Measurements from ENCODE around the gene NFAT5.

DNA sequence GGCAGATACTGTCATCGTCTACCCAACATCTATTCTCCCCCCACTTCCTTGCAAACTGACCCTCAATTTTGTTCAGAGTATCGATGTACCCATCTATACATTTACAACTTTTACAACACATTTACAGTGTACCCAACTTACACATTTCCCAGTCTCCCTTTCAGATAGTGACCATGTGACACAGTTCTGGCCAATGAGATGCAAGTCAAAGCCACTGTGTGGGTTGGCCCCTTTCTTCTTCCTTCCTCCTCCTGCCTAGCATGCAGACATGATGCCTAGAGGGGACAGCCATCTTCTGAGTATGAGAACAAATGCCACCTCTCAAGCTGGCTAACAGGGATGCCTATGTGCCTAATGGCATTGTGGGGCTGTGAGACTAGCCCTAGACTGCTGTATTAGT is 11.3 kb upstream of the NFAT5 start:
- TF ChIP-seq, protein P1, sequence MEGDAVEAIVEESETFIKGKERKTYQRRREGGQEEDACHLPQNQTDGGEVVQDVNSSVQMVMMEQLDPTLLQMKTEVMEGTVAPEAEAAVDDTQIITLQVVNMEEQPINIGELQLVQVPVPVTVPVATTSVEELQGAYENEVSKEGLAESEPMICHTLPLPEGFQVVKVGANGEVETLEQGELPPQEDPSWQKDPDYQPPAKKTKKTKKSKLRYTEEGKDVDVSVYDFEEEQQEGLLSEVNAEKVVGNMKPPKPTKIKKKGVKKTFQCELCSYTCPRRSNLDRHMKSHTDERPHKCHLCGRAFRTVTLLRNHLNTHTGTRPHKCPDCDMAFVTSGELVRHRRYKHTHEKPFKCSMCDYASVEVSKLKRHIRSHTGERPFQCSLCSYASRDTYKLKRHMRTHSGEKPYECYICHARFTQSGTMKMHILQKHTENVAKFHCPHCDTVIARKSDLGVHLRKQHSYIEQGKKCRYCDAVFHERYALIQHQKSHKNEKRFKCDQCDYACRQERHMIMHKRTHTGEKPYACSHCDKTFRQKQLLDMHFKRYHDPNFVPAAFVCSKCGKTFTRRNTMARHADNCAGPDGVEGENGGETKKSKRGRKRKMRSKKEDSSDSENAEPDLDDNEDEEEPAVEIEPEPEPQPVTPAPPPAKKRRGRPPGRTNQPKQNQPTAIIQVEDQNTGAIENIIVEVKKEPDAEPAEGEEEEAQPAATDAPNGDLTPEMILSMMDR (IDR thresholded peaks at IDR 0.05): no peak
- TF ChIP-seq POLR2A (IDR thresholded peaks at IDR 0.05): no peak
- no peak for TF ChIP-seq POLR2AphosphoS5 (IDR thresholded peaks at IDR 0.05)
- no peak for TF ChIP-seq EP300 (IDR thresholded peaks at IDR 0.05)
